NCI-H446 (cell line): ENCODE results near the gene CLDN24.

Experiments used
- DNase-seq, 2 experiments: peaks; one replicate each; lab custom pipeline; 2025; lab: John Stamatoyannopoulos, UW

The CLDN24 gene

GRCh38 chr4:183322326-183322725 lies at the start of gene CLDN24:
TSS of gene CLDN24 (minus strand) at chr4:183322426. CDS start at chr4:183322426, 0 bp downstream.
- DNase-seq = no peak

- no peak for DNase-seq
Measured at GRCh38 chr4:183370786-183371185, 48.6 kb upstream of the CLDN24 start.

GRCh38 chr4:183369073-183369472 lies 46.8 kb upstream of the CLDN24 start:
- DNase-seq = no peak

- DNase-seq = no peak
Measured at GRCh38 chr4:183366206-183366835, 44.1 kb upstream of the CLDN24 start.

GRCh38 chr4:183364025-183364424 lies 41.8 kb upstream of the CLDN24 start:
- DNase-seq = no peak

GRCh38 chr4:183362916-183363542 lies 40.8 kb upstream of the CLDN24 start:
- no peak for DNase-seq

GRCh38 chr4:183362036-183362435 lies 39.8 kb upstream of the CLDN24 start:
- no peak for DNase-seq

- DNase-seq = no peak
Measured at GRCh38 chr4:183360161-183360919, 38.1 kb upstream of the CLDN24 start.

- no peak for DNase-seq
Measured at GRCh38 chr4:183358215-183358755, 36.1 kb upstream of the CLDN24 start.

- no peak for DNase-seq
Measured at GRCh38 chr4:183356931-183357675, 34.9 kb upstream of the CLDN24 start.

- no peak for DNase-seq
Measured at GRCh38 chr4:183356173-183356830, 34.1 kb upstream of the CLDN24 start.

- no peak for DNase-seq
Measured at GRCh38 chr4:183355405-183355804, 33.2 kb upstream of the CLDN24 start.

GRCh38 chr4:183354219-183354618 lies 32.0 kb upstream of the CLDN24 start:
- DNase-seq = no peak

- DNase-seq = no peak
Measured at GRCh38 chr4:183353557-183353956, 31.3 kb upstream of the CLDN24 start.

GRCh38 chr4:183352546-183352945 lies 30.3 kb upstream of the CLDN24 start:
- no peak for DNase-seq

GRCh38 chr4:183350317-183351071 lies 28.3 kb upstream of the CLDN24 start:
- DNase-seq = no peak

- no peak for DNase-seq
Measured at GRCh38 chr4:183349673-183350072, 27.4 kb upstream of the CLDN24 start.

GRCh38 chr4:183348706-183349659 lies 26.8 kb upstream of the CLDN24 start:
- DNase-seq = no peak

GRCh38 chr4:183348136-183348535 lies 25.9 kb upstream of the CLDN24 start:
- DNase-seq = no peak

GRCh38 chr4:183347566-183347965 lies 25.3 kb upstream of the CLDN24 start:
- no peak for DNase-seq
